Fibroblast of mammary gland (primary cell): Measurements from ENCODE around the gene NRIP1.

ENCODE experiments used
- DNase-seq: peaks from one replicate; pipeline ENCODE4 v3.0.0-alpha.2; 2010; ENCODE audit warnings: low read depth
- H3K4me3 ChIP-seq: 2 replicates; pipeline ENCODE4 v1.5.1; 2011; ENCODE audit warnings: low read depth, mild to moderate bottlenecking, low read length, moderate library complexity; ENCODE audit not compliant: control insufficient read depth
- CTCF ChIP-seq: conservative IDR thresholded peaks from 2 replicates; pipeline ENCODE4 v1.5.1; 2011; ENCODE audit warnings: low read depth, low read length, inconsistent platforms; ENCODE audit not compliant: control insufficient read depth, insufficient read depth

Gene NRIP1

GRCh38 chr21:14961502-14961901 lies 103.3 kb downstream of the NRIP1 start:
- no peak overlapping the region for H3K4me3 ChIP-seq
- DNase-seq: no peak
- no peak for TF ChIP-seq CTCF

GRCh38 chr21:14959343-14959742 lies 105.5 kb downstream of the NRIP1 start:
- no peak for TF ChIP-seq CTCF
- no peak for DNase-seq
- H3K4me3 ChIP-seq: no peak overlapping the region

GRCh38 chr21:14957836-14958235 lies 107.0 kb downstream of the NRIP1 start:
- no peak for TF ChIP-seq CTCF
- H3K4me3 ChIP-seq: no peak overlapping the region
- peak; percentile 10 for DNase-seq

GRCh38 chr21:14956807-14957206 lies 108.0 kb downstream of the NRIP1 start:
- DNase-seq: peak; percentile 38
- no peak overlapping the region for H3K4me3 ChIP-seq
- TF ChIP-seq CTCF: no peak

- TF ChIP-seq CTCF: no peak
- DNase-seq: no peak
- no peak overlapping the region for H3K4me3 ChIP-seq
Measured at GRCh38 chr21:14955936-14956520, 108.8 kb downstream of the NRIP1 start.

- no peak overlapping the region for H3K4me3 ChIP-seq
- TF ChIP-seq CTCF: peak; percentile 12
- DNase-seq: peak; percentile 26
Measured at GRCh38 chr21:14952916-14953315, 111.9 kb downstream of the NRIP1 start.

GRCh38 chr21:14949603-14950002 lies 115.2 kb downstream of the NRIP1 start:
- H3K4me3 ChIP-seq: no peak overlapping the region
- DNase-seq: no peak
- no peak for TF ChIP-seq CTCF
